Testis (tissue), 3 donors: Measurements from ENCODE around the gene ALAS1. TPM values are rescaled to one million over a fixed set of nuclear protein-coding genes. Genes with fewer than 3 reads are reported as not detected.

Source experiments
- DNase-seq: peaks from one replicate; pipeline ENCODE4 v3.0.0-alpha.2; 2019
- H3K27ac ChIP-seq, 2 donors: fragments of 200-600 bp; sonication (generic); one replicate each; pipeline ENCODE4 v1.5.1; 2019
- H3K27me3 ChIP-seq: fragments of 200-600 bp; sonication (generic); one replicate; pipeline ENCODE4 v1.5.1; 2019
- H3K36me3 ChIP-seq: fragments of 200-600 bp; sonication (generic); one replicate; pipeline ENCODE4 v1.5.1; 2017; ENCODE audit warnings: low read depth; ENCODE audit errors: missing control alignments
- H3K4me1 ChIP-seq: fragments of 200-600 bp; sonication (generic); one replicate; pipeline ENCODE4 v1.5.1; 2019
- H3K4me3 ChIP-seq, 2 donors: fragments of 200-600 bp; sonication (generic); one replicate each; pipeline ENCODE4 v1.5.1; 2017 to 2019
- H3K9me3 ChIP-seq: fragments of 200-600 bp; sonication (generic); one replicate; pipeline ENCODE4 v1.5.1; 2017
- POLR2A ChIP-seq: fragments of 450-650 bp; IDR thresholded peaks from one replicate; pipeline ENCODE4 v1.6.1; 2017; ENCODE audit warnings: antibody characterized with exemption, mild to moderate bottlenecking, moderate library complexity
- WGBS, 2 donors: methylation state at CpG; one replicate each; pipeline ENCODE4 v1.1.5; 2018; 5-methylcytosine and 5-hydroxymethylcytosine counted together
- intact Hi-C: fragments of 100-400 bp; cut with DNase I; formaldehyde crosslinking; loops from one replicate; pipeline ENCODE4 v1.15.1; 2023; ENCODE audit warnings: low total_unique reads
- polyA plus RNA-seq: library from polyadenylated mRNA; stranded (reverse); fragments of 350-450 nt; fragmentation: Illumina TruSeq; extraction: RNeasy Lipid Tissue Mini Kit (QIAGEN cat#74804); gene quantifications from one replicate; pipeline ENCODE4 v1.2.3, GENCODE V29; 2014; ENCODE audit warnings: low read depth, low replicate concordance; ENCODE audit not compliant: insufficient read depth
- total RNA-seq, 2 donors: library from RNA; depleted of rRNA; stranded (reverse); fragments of >200 nt; gene quantifications; one replicate each; pipeline ENCODE4 v1.2.3, GENCODE V29; 2016
- TF ChIP-seq, protein P1 (sequence below), 3 experiments: fragments of 450-650 bp in 2 of 3; fragments of 200-600 bp in 1 of 3; sonication (generic) in 1 of 3; IDR thresholded peaks; one replicate each; pipeline ENCODE4 v1.5.1; 2016 to 2019; ENCODE audit warnings: antibody characterized with exemption in 3 of 3, mild to moderate bottlenecking in 2 of 3, moderate library complexity in 1 of 3

The ALAS1 gene
- total and polyA plus RNA-seq, 3 donors from 2014 or later = 49.9 to 54.2 (median 51.4) TPM

DNA sequence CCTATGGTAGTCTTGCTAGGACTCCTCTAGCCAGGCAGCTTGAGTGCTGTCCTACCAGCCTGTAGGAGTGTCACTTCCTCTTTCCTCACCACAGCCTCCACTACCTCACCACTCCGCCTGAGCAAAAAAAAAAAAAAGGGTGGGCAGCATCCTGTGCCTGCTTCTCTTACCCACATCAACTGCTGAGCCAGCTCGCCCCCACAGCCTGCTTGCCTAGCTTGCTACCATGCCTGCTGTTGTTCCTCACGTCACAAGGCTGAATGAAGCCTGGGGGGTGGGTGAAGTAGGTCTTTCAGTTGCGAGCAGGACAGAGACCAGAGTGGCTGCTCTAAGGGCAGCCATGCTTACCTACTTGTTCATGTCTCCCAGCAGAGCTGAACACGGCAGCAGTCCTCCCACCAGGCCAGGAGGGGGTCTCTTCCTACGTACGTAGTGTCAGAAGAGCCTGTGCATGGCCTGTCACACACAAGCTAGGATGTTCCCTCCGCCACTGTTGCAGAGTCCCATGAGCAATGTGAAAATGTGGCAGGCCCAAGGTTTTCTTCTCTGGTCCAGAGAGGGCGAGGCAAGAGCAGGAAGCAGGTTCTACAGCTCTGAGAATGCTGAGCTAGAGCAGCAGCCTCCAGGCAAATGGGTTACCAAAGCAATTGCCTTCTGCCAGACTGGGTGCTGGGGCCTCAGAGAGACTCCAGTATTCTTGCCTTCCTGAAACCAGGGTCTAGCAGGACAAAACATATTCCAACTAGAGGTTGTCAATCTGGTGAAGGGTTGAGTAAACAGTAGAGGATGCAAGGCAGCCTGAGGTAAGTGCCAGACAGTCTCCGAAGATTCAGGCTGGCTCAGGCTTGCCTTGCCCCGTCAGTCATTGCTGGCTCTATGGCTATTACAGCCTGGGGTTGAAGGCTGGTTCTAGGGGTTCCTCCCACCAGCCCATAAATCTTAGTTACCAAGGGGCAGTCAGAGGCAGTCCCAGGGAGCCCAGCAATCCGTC is 55.6 kb downstream of the ALAS1 start:
- no peak for TF ChIP-seq POLR2A
- TF ChIP-seq, protein P1, sequence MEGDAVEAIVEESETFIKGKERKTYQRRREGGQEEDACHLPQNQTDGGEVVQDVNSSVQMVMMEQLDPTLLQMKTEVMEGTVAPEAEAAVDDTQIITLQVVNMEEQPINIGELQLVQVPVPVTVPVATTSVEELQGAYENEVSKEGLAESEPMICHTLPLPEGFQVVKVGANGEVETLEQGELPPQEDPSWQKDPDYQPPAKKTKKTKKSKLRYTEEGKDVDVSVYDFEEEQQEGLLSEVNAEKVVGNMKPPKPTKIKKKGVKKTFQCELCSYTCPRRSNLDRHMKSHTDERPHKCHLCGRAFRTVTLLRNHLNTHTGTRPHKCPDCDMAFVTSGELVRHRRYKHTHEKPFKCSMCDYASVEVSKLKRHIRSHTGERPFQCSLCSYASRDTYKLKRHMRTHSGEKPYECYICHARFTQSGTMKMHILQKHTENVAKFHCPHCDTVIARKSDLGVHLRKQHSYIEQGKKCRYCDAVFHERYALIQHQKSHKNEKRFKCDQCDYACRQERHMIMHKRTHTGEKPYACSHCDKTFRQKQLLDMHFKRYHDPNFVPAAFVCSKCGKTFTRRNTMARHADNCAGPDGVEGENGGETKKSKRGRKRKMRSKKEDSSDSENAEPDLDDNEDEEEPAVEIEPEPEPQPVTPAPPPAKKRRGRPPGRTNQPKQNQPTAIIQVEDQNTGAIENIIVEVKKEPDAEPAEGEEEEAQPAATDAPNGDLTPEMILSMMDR (IDR thresholded peaks at IDR 0.05) = no peak
- DNase-seq = peak; percentile 43
- H3K36me3 ChIP-seq = no peaks in the 10 kb centered on the region
- H3K9me3 ChIP-seq = no peaks in the 10 kb centered on the region
- H3K4me1 ChIP-seq = no peaks in the 10 kb centered on the region
- H3K27ac ChIP-seq = no peak overlapping the region
- H3K4me3 ChIP-seq = no peak overlapping the region
- intact Hi-C loops = no loop called here
- 70 to 75% methylated on average over 9 to 10 of the region's 12 CpGs for WGBS, 2 donors
- H3K27me3 ChIP-seq = no peaks in the 10 kb centered on the region

GRCh38 chr3:52254608-52255007 is 56.6 kb downstream of the ALAS1 start:
- no peak for TF ChIP-seq POLR2A
- TF ChIP-seq, protein P1 (IDR thresholded peaks at IDR 0.05) = no peak
- no peaks in the 10 kb centered on the region for H3K4me1 ChIP-seq
- DNase-seq = no peak
- intact Hi-C loops = no loop called here
- 79 to 81% methylated on average over 9 of the region's 9 CpGs for WGBS, 2 donors
- no peak overlapping the region for H3K4me3 ChIP-seq
- no peaks in the 10 kb centered on the region for H3K9me3 ChIP-seq
- H3K27me3 ChIP-seq = no peaks in the 10 kb centered on the region
- H3K27ac ChIP-seq = no peak overlapping the region
- H3K36me3 ChIP-seq = no peaks in the 10 kb centered on the region

- H3K27me3 ChIP-seq = no peaks in the 10 kb centered on the region
- no peak for DNase-seq
- H3K4me3 ChIP-seq = no peak overlapping the region
- WGBS, 2 donors = 88 to 93% methylated on average over 3 of the region's 3 CpGs
- no peak overlapping the region for H3K27ac ChIP-seq
- no peak for TF ChIP-seq POLR2A
- TF ChIP-seq, protein P1 (IDR thresholded peaks at IDR 0.05) = no peak
- intact Hi-C loops = no loop called here
- no peaks in the 10 kb centered on the region for H3K9me3 ChIP-seq
- H3K36me3 ChIP-seq = no peaks in the 10 kb centered on the region
- H3K4me1 ChIP-seq = no peaks in the 10 kb centered on the region
These were observed 58.2 kb downstream of the ALAS1 start for GRCh38 chr3:52256159-52256558.

DNA sequence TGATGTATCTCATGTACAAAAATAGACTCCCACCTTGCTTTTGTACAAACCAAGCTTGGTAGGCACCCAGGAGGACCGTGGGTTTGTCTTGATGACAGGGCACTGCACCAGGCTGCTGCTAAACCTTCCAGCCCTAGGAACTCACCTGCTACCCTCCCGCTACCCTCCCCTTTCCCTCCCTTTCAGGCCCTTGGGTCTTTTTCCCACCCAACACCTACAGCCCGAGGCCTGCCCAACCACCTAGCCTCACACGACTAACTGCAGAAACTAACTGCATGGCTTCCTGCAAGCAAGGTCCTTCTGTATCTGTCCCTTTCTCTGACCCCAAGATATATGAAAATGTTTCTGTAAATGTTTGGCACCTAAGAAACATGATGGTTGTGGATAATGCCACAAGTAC is 58.7 kb downstream of the ALAS1 start:
- TF ChIP-seq, protein P1 (IDR thresholded peaks at IDR 0.05) = no peak
- TF ChIP-seq POLR2A = no peak
- Histone ChIP-seq H3K4me3 (no peak overlapping the region), H3K27me3 (no peaks in the 10 kb centered on the region), H3K9me3 (no peaks in the 10 kb centered on the region), H3K4me1 (no peaks in the 10 kb centered on the region), H3K36me3 (no peaks in the 10 kb centered on the region), H3K27ac (no peak overlapping the region)
- DNase-seq = no peak
- intact Hi-C loops = no loop called here
- WGBS, 2 donors = 80 to 84% methylated on average over 4 of the region's 4 CpGs
